ENCODE measurements around the gene GPR50.
A peak's percentile ranks its signal among the peaks of the same experiment; 100 is the strongest.

The GPR50 gene

GRCh38 chrX:151176231-151176750, at the start of gene GPR50:
Gene GPR50, plus strand, starts transcription at chrX:151176584. Its CDS starts 138 bp downstream, at chrX:151176722.
- no peak within 1 kb of the TSS for H3K4me3 ChIP-seq (ENCODE audit: low read depth, low read length)

GRCh38 chrX:151132531-151132930, 43.9 kb upstream of the GPR50 start:
- no peak for TF ChIP-seq CTCF (IDR thresholded peaks at IDR 0.05; ENCODE audit: borderline replicate concordance, insufficient read depth, low read depth, low read length)
- no peak overlapping the region for H3K4me3 ChIP-seq (ENCODE audit: low read depth, low read length)

More at GRCh38 chrX:151176231-151176750, at the start of gene GPR50:
- TF ChIP-seq CTCF (IDR thresholded peaks at IDR 0.05; ENCODE audit: borderline replicate concordance, insufficient read depth, low read depth, low read length) = no peak

- no peak overlapping the region for H3K4me3 ChIP-seq (ENCODE audit: low read depth, low read length)
- peak; percentile 61; the same call in 1 of the 2 replicates for TF ChIP-seq CTCF (IDR thresholded peaks at IDR 0.05; ENCODE audit: borderline replicate concordance, insufficient read depth, low read depth, low read length)
Measured at GRCh38 chrX:151151665-151152267, 24.6 kb upstream of the GPR50 start.

- TF ChIP-seq CTCF (IDR thresholded peaks at IDR 0.05; ENCODE audit: borderline replicate concordance, insufficient read depth, low read depth, low read length) = no peak
- H3K4me3 ChIP-seq (ENCODE audit: low read depth, low read length) = no peak overlapping the region
Measured at GRCh38 chrX:151153086-151153485, 23.3 kb upstream of the GPR50 start.

- TF ChIP-seq CTCF (IDR thresholded peaks at IDR 0.05; ENCODE audit: borderline replicate concordance, insufficient read depth, low read depth, low read length) = no peak
- H3K4me3 ChIP-seq (ENCODE audit: low read depth, low read length) = no peak overlapping the region
Measured at GRCh38 chrX:151153667-151154066, 22.7 kb upstream of the GPR50 start.

- no peak for TF ChIP-seq CTCF (IDR thresholded peaks at IDR 0.05; ENCODE audit: borderline replicate concordance, insufficient read depth, low read depth, low read length)
- no peak overlapping the region for H3K4me3 ChIP-seq (ENCODE audit: low read depth, low read length)
Measured at GRCh38 chrX:151155234-151155633, 21.1 kb upstream of the GPR50 start.

- H3K4me3 ChIP-seq (ENCODE audit: low read depth, low read length) = no peak overlapping the region
- TF ChIP-seq CTCF (IDR thresholded peaks at IDR 0.05; ENCODE audit: borderline replicate concordance, insufficient read depth, low read depth, low read length) = no peak
Measured at GRCh38 chrX:151161690-151162089, 14.7 kb upstream of the GPR50 start.

All from GM12875 (cell line).